Fibroblast of mammary gland (primary cell): Measurements from ENCODE around the gene ERN2.

Experiments used
- DNase-seq: peaks from one replicate; pipeline ENCODE4 v3.0.0-alpha.2; 2010; ENCODE audit warnings: low read depth
- H3K4me3 ChIP-seq: 2 replicates; pipeline ENCODE4 v1.5.1; 2011; ENCODE audit warnings: low read depth, mild to moderate bottlenecking, low read length, moderate library complexity; ENCODE audit not compliant: control insufficient read depth
- TF ChIP-seq, protein P1 (sequence below): conservative IDR thresholded peaks from 2 replicates; pipeline ENCODE4 v1.5.1; 2011; ENCODE audit warnings: low read depth, low read length, inconsistent platforms; ENCODE audit not compliant: control insufficient read depth, insufficient read depth

The ERN2 gene

DNA sequence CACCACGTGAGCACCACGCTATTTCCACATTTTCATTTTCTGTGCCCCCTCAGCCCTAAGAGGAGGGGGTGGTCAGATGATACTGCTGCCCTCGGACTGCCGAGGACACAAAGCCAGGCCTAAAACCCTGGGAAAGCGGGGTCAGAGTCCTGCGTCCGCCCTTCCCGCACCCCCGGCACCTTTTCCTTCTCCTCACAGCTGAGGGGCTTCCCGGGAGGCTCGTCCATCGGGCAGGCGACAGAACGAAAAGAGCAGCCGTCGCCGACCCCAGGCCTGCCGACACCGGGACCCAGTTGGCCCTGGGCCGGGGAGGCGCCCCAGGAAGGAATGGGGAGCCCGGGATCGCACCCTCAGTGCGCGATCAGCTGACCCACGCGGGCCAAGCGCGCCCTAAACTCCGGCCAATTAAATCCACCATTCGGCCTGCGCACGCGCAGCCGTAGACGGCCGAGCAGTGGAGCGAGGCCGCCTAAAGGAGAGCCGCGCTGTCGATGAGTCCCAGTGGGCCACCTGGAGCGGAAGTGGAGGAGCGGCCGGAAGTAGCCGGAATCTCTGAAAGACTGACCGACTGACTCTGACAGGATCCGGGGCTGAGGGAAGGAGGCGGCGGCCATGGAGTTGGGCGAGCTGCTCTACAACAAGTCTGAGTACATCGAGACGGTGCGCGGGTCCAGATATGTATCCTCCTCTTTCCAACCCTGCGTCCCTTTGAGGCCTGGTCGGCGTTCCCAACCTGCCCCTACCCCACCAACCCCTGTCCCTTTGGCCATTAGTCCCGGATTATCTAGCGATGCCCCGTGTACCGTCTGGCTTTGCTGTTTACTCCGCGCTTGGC, 71.9 kb downstream of the ERN2 start, which contains the start of the genes DCTN5 and PALB2:
Gene DCTN5 (plus strand): TSS at position 536 of the 835 bp plus-strand sequence. CDS start 77 bp downstream, at position 613.
Gene PALB2 (minus strand): TSS at position 380 of the 835 bp plus-strand sequence. CDS start 153 bp downstream, at position 227.
- H3K4me3 ChIP-seq = peak within 1 kb of the TSS; percentile 87
- TF ChIP-seq, protein P1, sequence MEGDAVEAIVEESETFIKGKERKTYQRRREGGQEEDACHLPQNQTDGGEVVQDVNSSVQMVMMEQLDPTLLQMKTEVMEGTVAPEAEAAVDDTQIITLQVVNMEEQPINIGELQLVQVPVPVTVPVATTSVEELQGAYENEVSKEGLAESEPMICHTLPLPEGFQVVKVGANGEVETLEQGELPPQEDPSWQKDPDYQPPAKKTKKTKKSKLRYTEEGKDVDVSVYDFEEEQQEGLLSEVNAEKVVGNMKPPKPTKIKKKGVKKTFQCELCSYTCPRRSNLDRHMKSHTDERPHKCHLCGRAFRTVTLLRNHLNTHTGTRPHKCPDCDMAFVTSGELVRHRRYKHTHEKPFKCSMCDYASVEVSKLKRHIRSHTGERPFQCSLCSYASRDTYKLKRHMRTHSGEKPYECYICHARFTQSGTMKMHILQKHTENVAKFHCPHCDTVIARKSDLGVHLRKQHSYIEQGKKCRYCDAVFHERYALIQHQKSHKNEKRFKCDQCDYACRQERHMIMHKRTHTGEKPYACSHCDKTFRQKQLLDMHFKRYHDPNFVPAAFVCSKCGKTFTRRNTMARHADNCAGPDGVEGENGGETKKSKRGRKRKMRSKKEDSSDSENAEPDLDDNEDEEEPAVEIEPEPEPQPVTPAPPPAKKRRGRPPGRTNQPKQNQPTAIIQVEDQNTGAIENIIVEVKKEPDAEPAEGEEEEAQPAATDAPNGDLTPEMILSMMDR = no peak

DNA sequence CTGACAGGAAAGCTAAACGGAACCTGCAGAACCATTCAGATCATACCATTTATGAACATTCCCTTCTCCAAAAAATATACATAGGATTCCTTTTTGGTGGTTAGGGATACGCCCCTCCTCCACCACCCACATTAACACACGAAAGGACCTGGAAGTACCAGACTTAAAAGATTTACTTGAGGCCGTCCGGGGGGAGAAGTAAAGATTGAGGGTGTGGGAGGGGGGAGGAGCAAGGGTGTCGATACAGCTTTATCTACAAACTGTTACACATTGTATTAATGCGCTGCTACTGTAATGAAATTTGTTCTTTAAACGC, 72.4 kb downstream of the ERN2 start:
- peak; percentile 11 for DNase-seq
- peak overlapping the region; percentile 87 for H3K4me3 ChIP-seq
- TF ChIP-seq, protein P1 = no peak

More for the DNA sequence above, 71.9 kb downstream of the ERN2 start, which contains the start of the genes DCTN5 and PALB2:
- DNase-seq = peak; percentile 92
